Parathyroid adenoma (tissue), 2 donors: ENCODE data around the gene OLR1.

Source experiments
- H2AFZ ChIP-seq: fragments of 300-600 bp; sonication (generic); one replicate; pipeline ENCODE4 v1.7.0; 2017; ENCODE audit warnings: antibody characterized with exemption, mild to moderate bottlenecking
- H3K27ac ChIP-seq: fragments of 300-600 bp; sonication (generic); one replicate; pipeline ENCODE4 v1.7.0; 2017
- H3K27me3 ChIP-seq: fragments of 300-600 bp; sonication (generic); one replicate; pipeline ENCODE4 v1.7.0; 2017; ENCODE audit warnings: low read length; ENCODE audit not compliant: control insufficient read depth, insufficient read depth
- H3K36me3 ChIP-seq: fragments of 300-600 bp; sonication (generic); one replicate; pipeline ENCODE4 v1.7.0; 2017; ENCODE audit warnings: low read length; ENCODE audit not compliant: control insufficient read depth, insufficient read depth
- H3K4me1 ChIP-seq: fragments of 300-600 bp; sonication (generic); one replicate; pipeline ENCODE4 v1.7.0; 2017; ENCODE audit warnings: control low read depth
- H3K4me2 ChIP-seq: fragments of 300-600 bp; sonication (generic); one replicate; pipeline ENCODE4 v1.7.0; 2017; ENCODE audit warnings: low read length
- H3K4me3 ChIP-seq: fragments of 300-600 bp; sonication (generic); one replicate; pipeline ENCODE4 v1.7.0; 2017; ENCODE audit warnings: low read depth, low read length
- H3K79me2 ChIP-seq: fragments of 300-600 bp; sonication (generic); one replicate; pipeline ENCODE4 v1.7.0; 2017; ENCODE audit warnings: control low read depth
- H3K9ac ChIP-seq: fragments of 300-600 bp; sonication (generic); one replicate; pipeline ENCODE4 v1.7.0; 2017; ENCODE audit warnings: mild to moderate bottlenecking
- H3K9me3 ChIP-seq: fragments of 300-600 bp; sonication (generic); one replicate; pipeline ENCODE4 v1.7.0; 2017; ENCODE audit warnings: low read length; ENCODE audit not compliant: control insufficient read depth
- CTCF ChIP-seq: fragments of 300-600 bp; sonication (generic); IDR thresholded peaks from one replicate; pipeline ENCODE4 v1.7.0; 2017; ENCODE audit warnings: antibody characterized with exemption, mild to moderate bottlenecking
- donor health status: primary hyperparathyroidism.

The OLR1 gene

DNA sequence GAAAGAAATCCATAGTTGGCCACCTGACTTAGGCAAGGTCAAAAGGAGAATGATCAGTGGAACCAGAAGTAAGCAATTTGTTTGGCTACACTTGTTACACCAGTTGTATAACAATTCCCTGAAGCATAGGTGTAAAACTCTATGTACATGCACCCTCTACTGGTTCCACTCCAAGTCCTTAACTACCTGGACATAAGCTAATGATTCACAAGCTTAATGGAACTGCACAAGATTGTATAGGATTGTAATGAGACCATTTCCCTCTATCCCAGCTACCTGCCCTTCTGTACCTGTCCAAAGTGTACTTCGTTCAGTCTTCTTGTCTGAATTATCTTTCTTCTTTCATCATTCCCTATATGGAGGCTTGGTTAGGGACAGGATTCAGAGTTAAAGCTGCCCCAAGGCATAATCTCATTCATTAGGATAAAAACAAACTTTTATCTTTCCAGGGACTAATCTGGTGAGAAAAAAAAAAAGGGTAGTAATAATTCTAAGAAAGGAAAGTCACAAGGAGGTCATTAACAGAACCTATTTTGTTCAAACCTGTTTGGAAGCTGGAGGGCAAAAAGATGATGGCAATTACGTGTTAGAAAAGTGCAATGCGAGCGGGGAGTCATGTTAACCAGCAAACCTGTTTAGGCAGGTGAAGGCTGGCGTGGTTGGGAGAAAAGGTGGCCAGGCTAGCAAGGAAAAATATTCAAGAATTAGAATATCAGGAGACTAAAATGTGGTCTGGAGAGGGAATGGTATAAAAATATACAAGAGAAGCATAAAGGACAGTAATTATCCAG lies 4.1 kb upstream of the OLR1 start:
- Histone ChIP-seq H3K36me3 (no peaks in the 10 kb centered on the region), H3K4me3 (no peak overlapping the region), H3K27ac (no peak overlapping the region), H2AFZ (no peak overlapping the region), H3K79me2 (no peaks in the 10 kb centered on the region), H3K9ac (no peak overlapping the region), H3K9me3 (no peaks in the 10 kb centered on the region), H3K4me2 (no peak overlapping the region), H3K4me1 (no peaks in the 10 kb centered on the region), H3K27me3 (no peaks in the 10 kb centered on the region)
- TF ChIP-seq CTCF: no peak

GRCh38 chr12:10174986-10175614 lies 3.2 kb upstream of the OLR1 start:
- Histone ChIP-seq H3K79me2 (no peaks in the 10 kb centered on the region), H3K4me2 (no peak overlapping the region), H3K4me3 (no peak overlapping the region), H3K4me1 (no peaks in the 10 kb centered on the region), H2AFZ (no peak overlapping the region), H3K9me3 (no peaks in the 10 kb centered on the region), H3K36me3 (no peaks in the 10 kb centered on the region), H3K27me3 (no peaks in the 10 kb centered on the region), H3K27ac (no peak overlapping the region), H3K9ac (no peak overlapping the region)
- no peak for TF ChIP-seq CTCF

GRCh38 chr12:10170216-10170615 lies 1.7 kb downstream of the OLR1 start:
- H3K9ac ChIP-seq: no peak overlapping the region
- no peaks in the 10 kb centered on the region for H3K9me3 ChIP-seq
- no peaks in the 10 kb centered on the region for H3K36me3 ChIP-seq
- no peak overlapping the region for H3K27ac ChIP-seq
- no peaks in the 10 kb centered on the region for H3K79me2 ChIP-seq
- no peak for TF ChIP-seq CTCF
- no peak overlapping the region for H3K4me2 ChIP-seq
- H2AFZ ChIP-seq: no peak overlapping the region
- no peak overlapping the region for H3K4me3 ChIP-seq
- no peaks in the 10 kb centered on the region for H3K27me3 ChIP-seq
- no peaks in the 10 kb centered on the region for H3K4me1 ChIP-seq

- no peak overlapping the region for H3K27ac ChIP-seq
- H3K27me3 ChIP-seq: no peaks in the 10 kb centered on the region
- H3K4me1 ChIP-seq: no peaks in the 10 kb centered on the region
- no peaks in the 10 kb centered on the region for H3K36me3 ChIP-seq
- no peak overlapping the region for H3K4me2 ChIP-seq
- no peak overlapping the region for H3K9ac ChIP-seq
- TF ChIP-seq CTCF: no peak
- H3K9me3 ChIP-seq: no peaks in the 10 kb centered on the region
- no peak overlapping the region for H2AFZ ChIP-seq
- no peaks in the 10 kb centered on the region for H3K79me2 ChIP-seq
- no peak overlapping the region for H3K4me3 ChIP-seq
Observed at GRCh38 chr12:10169104-10169503, 2.8 kb downstream of the OLR1 start.
